GM19043 (cell line): Measurements from ENCODE around the gene KCNH5.
"Not testable (repeated sequence)": the region's sequence is repeated elsewhere in the genome, so short reads cannot be mapped to it uniquely, and the experiment has no call there.

Experiments used
- ATAC-seq: cut with Tn5 transposase; IDR thresholded peaks from one replicate; pipeline ENCODE4 v1.9.1; 2021; ENCODE audit warnings: low read depth; ENCODE audit not compliant: unreplicated experiment

Gene KCNH5

GRCh38 chr14:62889364-62889763 lies 155.9 kb downstream of the KCNH5 start:
- ATAC-seq, result no peak

- ATAC-seq, result no peak
These were observed 158.8 kb downstream of the KCNH5 start for GRCh38 chr14:62886461-62886860.

- no peak for ATAC-seq
These were observed 159.8 kb downstream of the KCNH5 start for GRCh38 chr14:62885451-62885850.

GRCh38 chr14:62882967-62883366 lies 162.3 kb downstream of the KCNH5 start:
- no peak for ATAC-seq

- no peak for ATAC-seq
These were observed 178.9 kb downstream of the KCNH5 start for GRCh38 chr14:62866376-62866775.

- no peak for ATAC-seq
These were observed 180.7 kb downstream of the KCNH5 start for GRCh38 chr14:62864588-62864987.

- not testable (repeated sequence) for ATAC-seq
These were observed 187.2 kb downstream of the KCNH5 start for GRCh38 chr14:62858011-62858410.

GRCh38 chr14:62854951-62855350 lies 190.3 kb downstream of the KCNH5 start:
- ATAC-seq, result no peak

- ATAC-seq, result no peak
These were observed 198.1 kb downstream of the KCNH5 start for GRCh38 chr14:62847168-62847567.

- no peak for ATAC-seq
These were observed 200.7 kb downstream of the KCNH5 start for GRCh38 chr14:62844546-62844945.

GRCh38 chr14:62824086-62824485 lies 221.2 kb downstream of the KCNH5 start:
- no peak for ATAC-seq

- ATAC-seq, result no peak
These were observed 225.3 kb downstream of the KCNH5 start for GRCh38 chr14:62819931-62820330.

- ATAC-seq, result no peak
These were observed 237.6 kb downstream of the KCNH5 start for GRCh38 chr14:62807636-62808035.

- no peak for ATAC-seq
These were observed 244.7 kb downstream of the KCNH5 start for GRCh38 chr14:62800577-62800976.

- no peak for ATAC-seq
These were observed 248.8 kb downstream of the KCNH5 start for GRCh38 chr14:62796431-62796830.

- ATAC-seq, result no peak
These were observed 252.7 kb downstream of the KCNH5 start for GRCh38 chr14:62792578-62792977.

GRCh38 chr14:62781328-62781727 lies 263.9 kb downstream of the KCNH5 start:
- not testable (repeated sequence) for ATAC-seq

- ATAC-seq, result no peak
These were observed 266.4 kb downstream of the KCNH5 start for GRCh38 chr14:62778852-62779251.

GRCh38 chr14:62778310-62778709 lies 266.9 kb downstream of the KCNH5 start:
- no peak for ATAC-seq

GRCh38 chr14:62777510-62777909 lies 267.7 kb downstream of the KCNH5 start:
- no peak for ATAC-seq

- ATAC-seq, result no peak
These were observed 269.0 kb downstream of the KCNH5 start for GRCh38 chr14:62776300-62776699.

- ATAC-seq, result no peak
These were observed 276.5 kb downstream of the KCNH5 start for GRCh38 chr14:62768753-62769152.

GRCh38 chr14:62763951-62764350 lies 281.3 kb downstream of the KCNH5 start:
- ATAC-seq, result no peak
